Stimulated activated CD8-positive, alpha-beta memory T cell treated with anti-CD3 and anti-CD28 coated beads, Interleukin-7, amount 100 ng/mL, for 24 hours (primary cell): ENCODE results near the gene ODF2L.

ENCODE experiments used
- DNase-seq: peaks from one replicate; pipeline ENCODE4 v3.0.0-alpha.2; 2020; ENCODE audit warnings: low read depth

ODF2L gene

GRCh38 chr1:86305731-86306130, 90.4 kb downstream of the ODF2L start:
- no peak for DNase-seq

DNA sequence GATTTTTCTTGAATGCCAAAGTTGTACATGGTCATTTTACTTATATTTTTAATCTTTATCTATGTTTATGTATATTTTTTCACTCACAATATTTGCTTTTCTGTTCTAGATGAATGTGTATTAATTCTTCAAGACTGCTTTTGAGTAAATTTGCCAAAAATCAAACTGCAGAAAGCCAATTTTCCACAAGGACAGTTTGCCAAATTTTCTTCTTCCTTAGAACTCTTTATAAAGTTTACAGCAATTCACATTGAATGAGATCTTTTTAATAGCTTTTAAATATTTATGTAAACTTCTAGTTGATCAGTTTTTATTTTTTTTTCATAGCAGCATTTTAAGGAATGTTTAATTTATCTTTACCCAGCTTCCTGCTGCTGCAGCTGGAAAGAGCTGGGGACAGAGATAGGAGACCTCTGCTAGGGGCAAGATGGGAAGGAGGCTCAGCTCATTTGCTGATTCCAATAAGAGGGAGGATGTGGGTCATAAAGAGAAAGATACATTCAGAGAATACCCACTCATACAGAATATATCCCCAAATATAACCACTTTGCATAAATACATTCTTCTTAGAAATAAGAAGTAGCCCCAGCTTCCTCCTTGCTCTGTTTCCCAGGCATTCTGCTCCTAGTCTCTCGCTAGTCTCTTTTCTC, 93.0 kb downstream of the ODF2L start:
- DNase-seq: no peak
